ENCODE measurements around the gene GDPD3.

GDPD3 gene

GRCh38 chr16:30078744-30079143 is 34.6 kb downstream of the GDPD3 start:
- DNase-seq (ENCODE audit: low read depth in 2 of 2) = no peak

DNA sequence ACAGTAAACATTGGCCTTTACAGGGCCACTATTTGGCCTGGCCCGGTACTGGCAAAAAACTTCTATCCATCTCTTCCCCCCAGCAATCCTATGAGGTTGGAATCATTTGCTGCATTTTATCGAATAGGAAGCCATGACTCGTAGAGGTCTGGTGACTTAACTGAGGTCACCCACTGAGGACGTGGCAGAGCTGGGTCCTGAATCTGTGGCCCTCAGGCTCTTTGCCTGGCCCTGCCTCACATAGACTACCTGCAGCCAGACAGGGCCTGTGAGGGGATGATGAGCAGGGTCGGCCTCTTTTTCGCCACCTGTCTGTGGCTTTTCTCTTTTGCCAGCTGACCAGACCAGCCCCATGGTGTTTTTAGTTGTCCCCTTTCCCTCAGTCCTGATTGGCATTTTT is 35.7 kb downstream of the GDPD3 start:
- DNase-seq (ENCODE audit: low read depth in 2 of 2) = no peak

DNA sequence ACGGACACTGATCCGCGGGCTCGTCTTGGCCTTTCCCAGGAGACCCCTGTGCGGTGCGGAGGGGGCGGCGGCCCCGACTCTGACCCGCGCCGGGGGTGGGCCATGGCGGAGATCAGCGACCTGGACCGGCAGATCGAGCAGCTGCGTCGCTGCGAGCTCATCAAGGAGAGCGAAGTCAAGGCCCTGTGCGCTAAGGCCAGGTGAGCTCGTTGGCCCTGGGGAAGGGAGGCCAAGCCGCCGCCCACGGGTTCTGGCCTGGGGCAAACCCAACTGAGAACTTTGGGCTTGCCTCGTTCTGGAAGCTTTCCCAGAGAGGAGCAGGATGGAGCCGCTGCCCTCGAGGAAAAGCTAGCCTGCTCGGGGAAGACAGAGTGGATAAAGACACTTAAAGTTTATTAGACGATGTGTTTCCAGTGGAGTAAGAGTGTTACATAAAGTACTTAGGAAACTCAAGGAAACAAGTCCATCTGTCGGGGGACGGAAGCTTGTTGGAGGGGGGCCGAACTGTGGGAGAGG is 37.0 kb downstream of the GDPD3 start:
- DNase-seq (ENCODE audit: low read depth in 2 of 2) = no peak

DNA sequence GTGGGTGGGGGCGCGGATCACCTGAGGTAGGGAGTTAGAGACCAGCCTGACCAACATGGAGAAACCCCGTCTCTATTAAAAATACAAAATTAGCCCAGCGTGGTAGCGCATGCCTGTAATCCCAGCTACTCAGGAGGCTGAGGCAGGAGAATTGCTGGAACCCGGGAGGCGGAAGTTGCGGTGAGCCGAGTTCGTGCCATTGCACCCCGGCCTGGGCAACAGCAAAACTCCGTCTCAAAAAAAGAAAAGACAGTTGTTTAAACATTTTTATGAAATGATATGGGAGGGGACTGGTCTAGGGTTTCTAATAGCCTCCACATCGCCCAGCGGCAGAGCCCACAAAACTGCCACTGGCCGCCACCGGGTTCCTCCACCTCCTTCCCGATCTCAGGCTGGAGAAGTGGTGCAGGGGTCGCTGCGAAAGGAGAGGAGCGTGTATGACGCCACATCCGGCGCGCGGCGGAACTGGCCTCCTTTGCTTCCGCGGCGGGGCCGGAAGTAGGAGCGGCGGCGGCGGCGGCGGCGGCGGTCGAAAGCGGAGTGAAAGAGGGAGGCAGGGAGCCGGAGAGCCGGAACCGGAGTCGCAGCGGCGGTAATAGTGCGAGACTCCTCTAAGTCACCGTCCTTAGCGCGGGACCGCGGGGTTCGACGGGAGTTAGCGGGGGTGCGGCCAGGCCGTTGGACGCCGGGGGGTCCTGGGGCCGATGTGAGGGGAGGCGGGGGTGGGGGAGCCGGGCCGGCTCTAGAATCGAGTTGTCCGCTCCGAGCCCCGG is 37.6 kb downstream of the GDPD3 start, which contains the start of gene PPP4C:
PPP4C (plus strand) TSS at position 492 of the 773 bp plus-strand sequence. CDS start 384 bp downstream, outside the sequence.
- peak; percentile 77 to 91 for DNase-seq (ENCODE audit: low read depth in 2 of 2)

DNA sequence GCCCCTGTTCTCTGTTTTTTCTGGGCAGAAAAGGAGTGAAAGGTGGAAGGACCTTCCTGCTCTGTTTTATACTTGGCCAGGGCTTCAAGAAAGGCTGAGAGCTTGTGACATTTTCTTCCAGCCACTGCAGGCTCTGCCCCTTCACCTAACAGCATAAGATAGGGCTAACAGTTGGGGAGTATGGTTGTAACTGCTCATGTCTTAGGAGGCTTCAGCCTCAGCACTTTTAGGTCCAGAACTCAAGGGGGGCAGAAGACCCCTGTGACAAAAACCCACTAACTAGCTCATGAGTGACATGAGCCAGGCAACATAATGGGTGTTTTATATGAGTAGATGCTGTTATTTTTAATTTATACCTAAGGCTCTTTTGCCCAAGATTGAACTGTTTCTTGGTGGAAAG is 42.8 kb downstream of the GDPD3 start:
- DNase-seq (ENCODE audit: low read depth in 2 of 2) = no peak

DNA sequence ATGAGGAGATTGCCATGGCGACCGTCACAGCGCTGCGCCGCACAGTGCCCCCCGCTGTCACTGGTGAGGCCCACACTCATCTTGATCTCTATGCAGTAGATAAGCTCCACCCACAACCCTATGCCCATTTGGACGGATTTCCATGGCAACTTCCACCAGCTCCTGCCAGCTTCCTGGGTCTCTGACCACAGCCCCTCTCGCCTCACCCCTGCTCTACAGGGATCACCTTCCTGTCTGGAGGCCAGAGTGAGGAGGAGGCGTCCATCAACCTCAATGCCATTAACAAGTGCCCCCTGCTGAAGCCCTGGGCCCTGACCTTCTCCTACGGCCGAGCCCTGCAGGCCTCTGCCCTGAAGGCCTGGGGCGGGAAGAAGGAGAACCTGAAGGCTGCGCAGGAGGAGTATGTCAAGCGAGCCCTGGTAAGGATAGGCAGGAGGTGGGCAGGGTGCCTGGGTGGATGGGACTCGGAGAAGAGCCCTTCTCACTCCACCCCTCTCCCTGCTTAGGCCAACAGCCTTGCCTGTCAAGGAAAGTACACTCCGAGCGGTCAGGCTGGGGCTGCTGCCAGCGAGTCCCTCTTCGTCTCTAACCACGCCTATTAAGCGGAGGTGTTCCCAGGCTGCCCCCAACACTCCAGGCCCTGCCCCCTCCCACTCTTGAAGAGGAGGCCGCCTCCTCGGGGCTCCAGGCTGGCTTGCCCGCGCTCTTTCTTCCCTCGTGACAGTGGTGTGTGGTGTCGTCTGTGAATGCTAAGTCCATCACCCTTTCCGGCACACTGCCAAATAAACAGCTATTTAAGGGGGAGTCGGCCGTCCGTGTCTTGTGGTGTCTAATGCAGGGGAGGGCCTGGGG is 43.5 kb downstream of the GDPD3 start:
- no peak for DNase-seq (ENCODE audit: low read depth in 2 of 2)

GRCh38 chr16:30068750-30069610 is 44.4 kb downstream of the GDPD3 start:
- DNase-seq (ENCODE audit: low read depth in 2 of 2) = no peak

GRCh38 chr16:30068333-30068732 is 45.0 kb downstream of the GDPD3 start:
- DNase-seq (ENCODE audit: low read depth in 2 of 2) = no peak

- DNase-seq (ENCODE audit: low read depth in 2 of 2) = no peak
These were observed 45.8 kb downstream of the GDPD3 start for GRCh38 chr16:30067584-30067916.

GRCh38 chr16:30066761-30067583 is 46.4 kb downstream of the GDPD3 start:
- DNase-seq (ENCODE audit: low read depth in 2 of 2) = no peak

GRCh38 chr16:30065943-30066760 is 47.2 kb downstream of the GDPD3 start:
- DNase-seq (ENCODE audit: low read depth in 2 of 2) = no peak

GRCh38 chr16:30065102-30065942 is 48.0 kb downstream of the GDPD3 start, which contains the start of gene ALDOA:
ALDOA (plus strand) TSS chr16:30065760; CDS start chr16:30066898, 1,138 bp downstream.
- DNase-seq (ENCODE audit: low read depth in 2 of 2) = peak; percentile 93 to 99

DNA sequence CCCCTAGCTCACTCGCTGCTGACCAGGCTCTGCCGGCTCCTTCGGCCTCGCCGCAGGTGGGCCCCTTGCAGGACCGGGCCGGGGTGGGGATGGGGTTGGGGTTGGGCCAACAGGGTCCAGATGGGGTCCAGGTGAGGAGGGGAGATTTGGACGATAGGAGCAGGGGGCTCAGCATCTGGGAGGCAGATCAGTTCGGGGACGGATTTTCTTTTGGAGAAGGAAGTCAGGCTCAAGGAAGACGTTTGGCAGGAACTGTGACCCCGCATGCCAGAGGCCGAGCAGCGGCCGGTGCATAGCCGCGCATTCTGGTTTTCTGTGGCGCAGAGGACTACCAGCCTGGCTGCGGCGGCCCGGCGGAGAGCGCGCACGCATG is 48.6 kb downstream of the GDPD3 start:
- no peak for DNase-seq (ENCODE audit: low read depth in 2 of 2)

DNA sequence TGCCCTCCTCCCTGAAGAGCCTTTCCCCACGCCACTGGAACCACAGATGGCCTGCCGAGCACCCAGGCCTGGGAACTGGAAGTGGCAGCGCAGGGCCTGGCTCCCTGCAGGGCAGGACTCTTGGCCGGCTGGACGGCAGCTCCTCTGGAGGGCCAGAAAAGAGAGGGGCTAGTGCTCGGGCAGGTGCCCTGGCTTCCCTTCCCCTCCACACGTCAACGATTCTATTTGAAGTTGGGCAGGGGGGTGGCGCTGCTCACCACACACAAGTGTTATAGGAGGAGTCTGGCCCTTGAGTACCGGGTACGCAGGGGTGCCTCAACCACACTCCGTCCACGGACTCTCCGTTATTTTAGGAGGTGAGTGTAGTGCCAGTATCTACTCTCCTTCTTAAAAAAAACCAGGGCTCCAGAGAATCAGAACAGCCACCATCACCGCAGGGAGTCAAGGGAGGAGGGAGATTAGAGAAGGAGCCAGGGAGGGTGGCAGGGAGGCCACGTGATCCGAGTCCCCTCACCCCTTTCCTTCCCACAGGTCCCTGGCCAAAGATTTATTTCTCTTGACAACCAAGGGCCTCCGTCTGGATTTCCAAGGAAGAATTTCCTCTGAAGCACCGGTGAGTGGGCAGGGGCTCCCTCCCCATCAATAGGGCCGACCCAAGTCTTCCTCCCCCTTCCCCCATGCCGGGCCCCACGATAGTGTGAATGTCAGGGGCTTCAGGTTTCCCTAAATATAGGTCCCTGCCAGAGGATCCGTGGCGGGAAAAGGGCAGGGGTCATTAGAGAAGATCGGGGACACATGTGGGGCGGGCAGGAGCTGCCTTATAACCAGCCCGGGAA is 49.2 kb downstream of the GDPD3 start:
- DNase-seq (ENCODE audit: low read depth in 2 of 2) = peak; percentile 59 to 72

- DNase-seq (ENCODE audit: low read depth in 2 of 2) = no peak
These were observed 50.0 kb downstream of the GDPD3 start for GRCh38 chr16:30063278-30063892.

DNA sequence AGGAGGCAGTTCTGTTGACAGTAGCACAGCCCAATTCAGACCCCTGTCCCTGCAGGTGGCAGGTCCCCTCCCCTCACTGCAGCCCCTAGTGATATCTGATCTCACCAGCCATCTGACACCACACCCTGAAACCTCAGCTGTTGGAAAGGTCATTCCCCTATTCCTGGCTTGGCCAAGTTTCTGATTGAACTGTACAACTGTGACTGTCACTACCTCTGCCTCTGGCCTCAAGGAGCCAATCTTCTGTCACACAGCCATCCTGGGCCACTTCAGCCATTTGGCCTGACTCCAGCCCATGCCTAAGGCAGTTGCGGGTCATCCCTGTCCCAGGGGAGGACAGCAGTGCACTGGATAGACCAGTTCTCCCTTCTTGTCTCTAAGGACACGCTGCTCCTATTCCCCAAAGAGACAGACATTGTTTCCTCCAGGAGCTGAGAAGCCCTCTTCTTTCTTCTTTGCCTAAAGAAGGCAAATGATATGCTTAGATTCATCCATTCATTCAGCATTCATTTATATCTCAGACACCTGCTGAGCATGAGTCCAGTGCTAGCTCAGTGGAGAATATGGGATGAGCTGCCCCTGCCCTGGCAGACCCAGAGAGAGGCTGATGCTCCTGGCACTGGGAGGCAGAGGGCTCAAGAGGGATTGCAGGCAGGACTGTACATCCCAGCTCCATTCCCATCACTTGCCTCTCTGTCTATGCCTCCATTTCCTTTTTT is 52.3 kb downstream of the GDPD3 start:
- no peak for DNase-seq (ENCODE audit: low read depth in 2 of 2)

GRCh38 chr16:30060346-30060745 is 53.0 kb downstream of the GDPD3 start:
- no peak for DNase-seq (ENCODE audit: low read depth in 2 of 2)
